NT2/D1 (cell line): ENCODE results near the gene UBQLNL.

Experiments
- DNase-seq: peaks from one replicate; pipeline ENCODE4 v3.0.0-alpha.2; 2011; ENCODE audit warnings: low read depth, low spot score
- H3K27me3 ChIP-seq: 2 replicates; pipeline ENCODE4 v1.6.0; 2011; ENCODE audit warnings: mild to moderate bottlenecking; ENCODE audit not compliant: insufficient read length, insufficient read depth
- H3K36me3 ChIP-seq: 2 replicates; pipeline ENCODE4 v1.6.1; 2011; ENCODE audit warnings: mild to moderate bottlenecking, low read length, mixed read lengths; ENCODE audit not compliant: insufficient read depth, insufficient read length
- H3K4me1 ChIP-seq: 2 replicates; pipeline ENCODE4 v1.5.1; 2011; ENCODE audit not compliant: insufficient read depth, insufficient read length
- H3K4me3 ChIP-seq: 2 replicates; pipeline ENCODE4 v1.5.1; 2011; ENCODE audit warnings: low read depth; ENCODE audit not compliant: insufficient read length
- H3K9ac ChIP-seq: 2 replicates; pipeline ENCODE4 v1.6.0; 2011; ENCODE audit warnings: low read depth; ENCODE audit not compliant: insufficient read length
- H3K9me3 ChIP-seq: 2 replicates; pipeline ENCODE4 v1.5.1; 2011; ENCODE audit warnings: mild to moderate bottlenecking, low read length; ENCODE audit not compliant: insufficient read depth
- SUZ12 ChIP-seq: IDR thresholded peaks from 2 replicates; pipeline ENCODE4 v1.6.1; 2011; ENCODE audit not compliant: insufficient read length, insufficient read depth; ENCODE audit errors: extremely low read depth
- YY1 ChIP-seq: IDR thresholded peaks from 2 replicates; pipeline ENCODE4 v1.6.1; 2011; ENCODE audit not compliant: insufficient read length, insufficient read depth
- ZNF274 ChIP-seq: IDR thresholded peaks from 2 replicates; pipeline ENCODE4 v1.6.1; 2011; ENCODE audit warnings: mild to moderate bottlenecking, low read depth, low read length

The UBQLNL gene

DNA sequence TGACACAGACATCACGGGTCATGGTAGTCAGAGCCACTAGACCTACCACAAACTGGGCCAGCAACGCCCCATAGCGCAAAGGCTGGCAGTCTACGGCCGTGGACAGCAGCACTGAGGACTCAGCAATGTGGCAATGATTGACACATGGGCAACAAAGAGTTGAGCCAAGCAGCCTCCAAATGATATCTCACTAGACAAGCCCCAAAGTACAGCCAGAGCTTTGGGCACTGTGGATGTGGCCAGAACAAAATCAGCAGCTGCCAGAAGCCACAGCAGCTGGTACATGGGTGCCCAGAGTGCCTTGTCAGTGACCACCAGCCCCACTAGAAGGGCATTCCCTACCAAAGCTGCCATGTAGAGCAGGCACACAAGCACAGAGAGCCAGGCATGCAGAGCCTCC, 11.2 kb upstream of the UBQLNL start:
- no peak for DNase-seq

DNA sequence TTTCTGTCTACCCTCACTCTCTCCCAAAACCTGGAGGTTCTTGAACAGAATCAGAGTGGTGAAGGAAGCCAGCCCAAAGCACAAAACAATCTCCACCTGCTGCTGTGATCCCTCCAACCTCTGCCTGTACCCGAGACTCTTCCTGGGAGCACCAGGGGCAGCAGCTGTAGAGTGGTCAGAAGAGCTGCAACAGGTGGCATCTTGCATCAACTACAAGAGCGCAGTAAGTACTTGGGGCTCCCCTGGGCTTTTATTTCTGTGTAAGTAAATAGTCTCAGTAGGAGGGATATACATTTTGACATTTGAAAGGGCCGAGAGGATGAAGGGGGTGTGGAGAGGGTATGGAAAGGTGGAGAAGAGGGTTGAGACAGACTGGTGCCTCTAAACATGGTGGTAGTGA, 8.3 kb upstream of the UBQLNL start:
- H3K27me3 ChIP-seq, result no peaks in the 10 kb centered on the region
- H3K4me3 ChIP-seq, result no peak overlapping the region
- no peak overlapping the region for H3K9ac ChIP-seq
- no peak for DNase-seq
- H3K9me3 ChIP-seq, result no peaks in the 10 kb centered on the region
- no peaks in the 10 kb centered on the region for H3K4me1 ChIP-seq
- TF ChIP-seq SUZ12 (no peak), YY1 (no peak), ZNF274 (no peak)
- H3K36me3 ChIP-seq, result no peaks in the 10 kb centered on the region

More for the DNA sequence above, 11.2 kb upstream of the UBQLNL start:
- Histone ChIP-seq H3K4me1 (no peaks in the 10 kb centered on the region), H3K4me3 (no peak overlapping the region), H3K27me3 (no peaks in the 10 kb centered on the region), H3K36me3 (no peaks in the 10 kb centered on the region), H3K9me3 (no peaks in the 10 kb centered on the region), H3K9ac (no peak overlapping the region)
- TF ChIP-seq SUZ12 (no peak), YY1 (no peak), ZNF274 (no peak)

DNA sequence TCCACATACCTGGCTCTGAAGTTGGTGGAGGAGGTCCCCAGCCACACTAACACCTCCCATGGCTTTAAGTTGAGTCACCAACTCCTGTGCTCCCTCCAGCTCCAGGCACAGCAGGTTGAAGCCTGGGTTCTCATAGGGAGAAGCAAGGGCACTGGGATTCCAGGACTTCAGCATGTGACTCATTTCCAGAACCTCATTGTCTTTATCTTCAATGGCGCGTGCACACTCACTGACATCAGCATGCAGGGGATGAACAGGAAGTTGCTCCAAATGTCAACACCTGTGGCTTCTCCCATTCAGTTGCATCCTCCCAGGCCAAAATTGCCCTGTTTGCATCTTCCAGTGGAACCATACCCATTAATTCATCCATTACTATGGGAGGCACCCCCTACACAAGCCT, 5.8 kb upstream of the UBQLNL start:
- H3K27me3 ChIP-seq, result no peaks in the 10 kb centered on the region
- no peaks in the 10 kb centered on the region for H3K36me3 ChIP-seq
- H3K4me1 ChIP-seq, result no peaks in the 10 kb centered on the region
- no peak overlapping the region for H3K4me3 ChIP-seq
- no peak overlapping the region for H3K9ac ChIP-seq
- TF ChIP-seq YY1 (no peak), SUZ12 (no peak), ZNF274 (no peak)
- DNase-seq, result no peak
- H3K9me3 ChIP-seq, result no peaks in the 10 kb centered on the region

DNA sequence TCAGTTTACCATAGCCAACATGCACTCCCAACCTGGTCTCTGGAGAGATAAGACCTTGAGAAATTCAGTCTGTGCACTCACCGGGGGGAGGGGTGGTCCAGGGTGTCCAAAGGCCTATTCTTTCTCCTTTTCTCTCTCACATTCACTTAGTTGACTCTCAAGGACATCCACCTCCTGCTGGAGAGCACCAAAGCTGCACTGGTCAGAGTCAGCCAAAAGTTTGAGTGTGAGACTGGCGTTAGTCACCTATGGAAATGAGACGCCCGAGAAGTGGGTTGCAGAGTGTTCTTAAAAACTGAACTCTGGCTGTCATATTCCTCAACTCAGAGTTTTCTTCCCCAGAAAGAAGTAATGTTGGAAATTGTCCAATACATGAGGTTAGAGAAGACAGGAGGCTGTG, 5.0 kb upstream of the UBQLNL start:
- Histone ChIP-seq H3K9ac (no peak overlapping the region), H3K9me3 (no peaks in the 10 kb centered on the region), H3K4me3 (no peak overlapping the region), H3K36me3 (no peaks in the 10 kb centered on the region), H3K27me3 (no peaks in the 10 kb centered on the region), H3K4me1 (no peaks in the 10 kb centered on the region)
- DNase-seq, result no peak
- no peak for TF ChIP-seq YY1
- no peak for TF ChIP-seq SUZ12
- TF ChIP-seq ZNF274, result no peak

GRCh38 chr11:5514841-5515240, 1.7 kb downstream of the UBQLNL start:
- no peaks in the 10 kb centered on the region for H3K27me3 ChIP-seq
- no peak overlapping the region for H3K4me3 ChIP-seq
- no peak for DNase-seq
- no peaks in the 10 kb centered on the region for H3K4me1 ChIP-seq
- H3K36me3 ChIP-seq, result no peaks in the 10 kb centered on the region
- TF ChIP-seq YY1 (no peak), SUZ12 (no peak), ZNF274 (no peak)
- H3K9me3 ChIP-seq, result no peaks in the 10 kb centered on the region
- no peak overlapping the region for H3K9ac ChIP-seq

GRCh38 chr11:5509803-5510202, 6.7 kb downstream of the UBQLNL start, which contains the start of gene UBQLN3:
UBQLN3 (minus strand) TSS chr11:5509957; CDS start chr11:5509558, 399 bp downstream.
- no peaks in the 10 kb centered on the region for H3K9me3 ChIP-seq
- no peak within 1 kb of the TSS for H3K4me3 ChIP-seq
- TF ChIP-seq ZNF274 (no peak), SUZ12 (no peak), YY1 (no peak)
- H3K27me3 ChIP-seq, result no peaks in the 10 kb centered on the region
- H3K4me1 ChIP-seq, result no peaks in the 10 kb centered on the region
- no peaks in the 10 kb centered on the region for H3K36me3 ChIP-seq
- DNase-seq, result no peak
- H3K9ac ChIP-seq, result no peak within 1 kb of the TSS

DNA sequence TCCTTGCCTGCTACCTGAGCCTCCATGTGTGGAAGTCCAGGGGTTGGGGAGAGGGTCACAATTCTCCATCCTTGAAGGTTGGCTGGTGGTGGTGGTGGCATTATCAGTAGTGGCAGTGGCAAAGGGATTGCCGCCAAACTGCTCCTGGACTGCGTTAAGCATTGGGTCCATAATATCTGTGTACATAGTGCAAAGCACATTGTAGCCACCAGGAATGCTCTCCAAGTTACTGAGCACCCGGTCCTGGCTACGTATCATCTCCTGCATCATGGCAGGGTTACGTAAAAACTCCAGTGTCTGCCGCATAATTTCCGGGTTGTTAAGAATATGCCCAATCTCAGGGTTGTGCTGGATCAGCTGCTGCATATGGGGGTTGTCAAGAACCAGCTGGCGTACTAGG, 7.9 kb downstream of the UBQLNL start:
- Histone ChIP-seq H3K4me3 (no peak overlapping the region), H3K27me3 (no peaks in the 10 kb centered on the region), H3K4me1 (no peaks in the 10 kb centered on the region), H3K36me3 (no peaks in the 10 kb centered on the region), H3K9me3 (no peaks in the 10 kb centered on the region), H3K9ac (no peak overlapping the region)
- no peak for DNase-seq
- TF ChIP-seq SUZ12 (no peak), ZNF274 (no peak), YY1 (no peak)

GRCh38 chr11:5507933-5508305, 8.6 kb downstream of the UBQLNL start:
- Histone ChIP-seq H3K4me1 (no peaks in the 10 kb centered on the region), H3K36me3 (no peaks in the 10 kb centered on the region), H3K9me3 (no peaks in the 10 kb centered on the region), H3K9ac (no peak overlapping the region), H3K27me3 (no peaks in the 10 kb centered on the region), H3K4me3 (no peak overlapping the region)
- TF ChIP-seq SUZ12 (no peak), ZNF274 (no peak), YY1 (no peak)
- no peak for DNase-seq
